Activated B cell treated with CpG ODN at 0.5 μM for 24 hours (primary cell): Measurements from ENCODE around the gene BPTF. TPM values are rescaled to one million over a fixed set of nuclear protein-coding genes. Genes with fewer than 3 reads are reported as not detected.
"Not testable (repeated sequence)": the region's sequence is repeated elsewhere in the genome, so short reads cannot be mapped to it uniquely, and the experiment has no call there.

Experiments used
- ATAC-seq: fragments of 200-7000 bp; cut with Tn5 transposase; one replicate; pipeline ENCODE4 v1.10.0; 2021; ENCODE audit warnings: low read depth, mild to moderate bottlenecking, moderate library complexity
- CTCF ChIA-PET: fragments of 350-600 bp; sonication (Branson Sonifier 250); formaldehyde crosslinking; loops from one replicate; lab custom pipeline; 2021; ENCODE audit warnings: antibody characterized with exemption; lab: Charles Lee
- POLR2A ChIA-PET: fragments of 350-600 bp; sonication (Branson Sonifier 250); formaldehyde crosslinking; loops from one replicate; lab custom pipeline; 2021; ENCODE audit warnings: antibody characterized with exemption; lab: Charles Lee
- DNase-seq: peaks from one replicate; pipeline ENCODE4 v3.0.0; 2022
- H3K27ac Mint-ChIP-seq: one replicate; pipeline ENCODE4 v1.8.0; 2020; ENCODE audit warnings: mixed read lengths
- H3K27me3 Mint-ChIP-seq: one replicate; pipeline ENCODE4 v1.8.0; 2021; ENCODE audit warnings: mixed read lengths
- H3K36me3 Mint-ChIP-seq: one replicate; pipeline ENCODE4 v1.8.0; 2021; ENCODE audit warnings: low read depth, mixed read lengths
- H3K4me1 Mint-ChIP-seq: one replicate; pipeline ENCODE4 v1.8.0; 2021; ENCODE audit warnings: mixed read lengths
- H3K4me3 Mint-ChIP-seq: one replicate; pipeline ENCODE4 v1.8.0; 2020; ENCODE audit warnings: mild to moderate bottlenecking, mixed read lengths
- H3K9me3 Mint-ChIP-seq: one replicate; pipeline ENCODE4 v1.8.0; 2020; ENCODE audit warnings: mixed read lengths
- intact Hi-C: fragments of 100-400 bp; cut with micrococcal nuclease; formaldehyde crosslinking; loops from one replicate; pipeline ENCODE4 v1.15.1; 2024
- total RNA-seq: library from RNA; stranded (reverse); gene quantifications from 2 replicates; pipeline ENCODE4 v1.2.3, GENCODE V29; 2022
- TF ChIP-seq, protein P1 (sequence below): fragments of 200-600 bp; IDR thresholded peaks from one replicate; pipeline ENCODE4 v1.8.0; 2022; ENCODE audit warnings: antibody characterized with exemption, mild to moderate bottlenecking

BPTF gene
- total RNA-seq, 1 donor from 2014 or later = 174 TPM

DNA sequence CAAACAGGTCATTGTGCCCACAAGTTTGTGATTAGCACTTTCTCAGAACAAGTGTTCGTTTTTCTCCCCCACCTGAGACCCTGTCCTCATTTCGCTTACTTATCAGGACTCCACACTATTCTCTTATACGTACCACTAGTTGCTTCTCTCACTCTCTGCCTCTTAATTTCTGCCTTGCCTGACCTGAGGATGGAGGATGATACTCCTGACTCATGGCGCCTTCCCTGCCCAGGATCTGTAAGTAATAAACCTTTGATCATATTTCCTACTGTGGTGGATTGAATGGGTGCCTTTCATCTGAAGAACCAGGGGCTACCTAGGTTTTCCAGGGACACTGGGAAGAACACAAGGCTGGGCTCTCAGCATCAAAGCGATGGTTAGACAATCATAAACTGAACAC, 39.8 kb upstream of the BPTF start:
- POLR2A ChIA-PET = interaction anchor here (0.6 kb wide), 1 partner anchor 62 kb away, joined by 3 read pairs; no protein-coding TSS in a partner anchor
- no peaks in the 10 kb centered on the region for H3K27me3 Mint-ChIP-seq
- no peak for DNase-seq
- H3K4me1 Mint-ChIP-seq = peaks cover 3% of the 10 kb centered on the region
- H3K27ac Mint-ChIP-seq = no peak overlapping the region
- CTCF ChIA-PET = no interaction called here
- no peaks in the 10 kb centered on the region for H3K36me3 Mint-ChIP-seq
- TF ChIP-seq, protein P1, sequence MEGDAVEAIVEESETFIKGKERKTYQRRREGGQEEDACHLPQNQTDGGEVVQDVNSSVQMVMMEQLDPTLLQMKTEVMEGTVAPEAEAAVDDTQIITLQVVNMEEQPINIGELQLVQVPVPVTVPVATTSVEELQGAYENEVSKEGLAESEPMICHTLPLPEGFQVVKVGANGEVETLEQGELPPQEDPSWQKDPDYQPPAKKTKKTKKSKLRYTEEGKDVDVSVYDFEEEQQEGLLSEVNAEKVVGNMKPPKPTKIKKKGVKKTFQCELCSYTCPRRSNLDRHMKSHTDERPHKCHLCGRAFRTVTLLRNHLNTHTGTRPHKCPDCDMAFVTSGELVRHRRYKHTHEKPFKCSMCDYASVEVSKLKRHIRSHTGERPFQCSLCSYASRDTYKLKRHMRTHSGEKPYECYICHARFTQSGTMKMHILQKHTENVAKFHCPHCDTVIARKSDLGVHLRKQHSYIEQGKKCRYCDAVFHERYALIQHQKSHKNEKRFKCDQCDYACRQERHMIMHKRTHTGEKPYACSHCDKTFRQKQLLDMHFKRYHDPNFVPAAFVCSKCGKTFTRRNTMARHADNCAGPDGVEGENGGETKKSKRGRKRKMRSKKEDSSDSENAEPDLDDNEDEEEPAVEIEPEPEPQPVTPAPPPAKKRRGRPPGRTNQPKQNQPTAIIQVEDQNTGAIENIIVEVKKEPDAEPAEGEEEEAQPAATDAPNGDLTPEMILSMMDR = no peak
- intact Hi-C loops = no loop called here
- H3K4me3 Mint-ChIP-seq = no peak overlapping the region
- peaks cover 4% of the 10 kb centered on the region for H3K9me3 Mint-ChIP-seq
- ATAC-seq = no peak

- intact Hi-C loops = loop anchor here (1.0 to 5.0 kb wide), 4 partner anchors 13 to 87 kb away; partner anchors contain the start of gene BPTF
- DNase-seq = peak; percentile 68
- H3K36me3 Mint-ChIP-seq = no peaks in the 10 kb centered on the region
- ChIA-PET POLR2A (interaction anchor here (0.5 to 6.9 kb wide), 9 partner anchors 12 to 127 kb away, joined by 3 to 70 read pairs (median 4); partner anchors contain the start of gene BPTF), CTCF (interaction anchor here (0.6 to 3.1 kb wide), 14 partner anchors 9 to 132 kb away, joined by 3 to 33 read pairs (median 6); partner anchors contain the start of gene BPTF)
- H3K27me3 Mint-ChIP-seq = no peaks in the 10 kb centered on the region
- H3K4me1 Mint-ChIP-seq = peaks cover 17% of the 10 kb centered on the region
- peak overlapping the region; percentile 19 for H3K27ac Mint-ChIP-seq
- TF ChIP-seq, protein P1 = no peak
- peak overlapping the region; percentile 11 for H3K4me3 Mint-ChIP-seq
- peak; percentile 94 for ATAC-seq
- no peaks in the 10 kb centered on the region for H3K9me3 Mint-ChIP-seq
These were observed 24.8 kb upstream of the BPTF start for GRCh38 chr17:67800495-67800928.

- H3K27me3 Mint-ChIP-seq = no peaks in the 10 kb centered on the region
- CTCF ChIA-PET = interaction anchor here (1.1 to 3.1 kb wide), 6 partner anchors 12 to 101 kb away, joined by 3 to 33 read pairs (median 11); partner anchors contain the start of gene BPTF
- TF ChIP-seq, protein P1 = no peak
- no peak overlapping the region for H3K27ac Mint-ChIP-seq
- POLR2A ChIA-PET = interaction anchor here (2.7 to 6.9 kb wide), 3 partner anchors 11 to 23 kb away, joined by 22 to 70 read pairs (median 36); partner anchors contain the start of gene BPTF
- H3K4me3 Mint-ChIP-seq = no peak overlapping the region
- H3K4me1 Mint-ChIP-seq = peaks cover 17% of the 10 kb centered on the region
- DNase-seq = no peak
- ATAC-seq = no peak
- intact Hi-C loops = loop anchor here (2.0 to 5.0 kb wide), 2 partner anchors 61 to 86 kb away; no protein-coding TSS in a partner anchor
- H3K36me3 Mint-ChIP-seq = no peaks in the 10 kb centered on the region
- H3K9me3 Mint-ChIP-seq = no peaks in the 10 kb centered on the region
These were observed 23.6 kb upstream of the BPTF start for GRCh38 chr17:67801626-67802175.

DNA sequence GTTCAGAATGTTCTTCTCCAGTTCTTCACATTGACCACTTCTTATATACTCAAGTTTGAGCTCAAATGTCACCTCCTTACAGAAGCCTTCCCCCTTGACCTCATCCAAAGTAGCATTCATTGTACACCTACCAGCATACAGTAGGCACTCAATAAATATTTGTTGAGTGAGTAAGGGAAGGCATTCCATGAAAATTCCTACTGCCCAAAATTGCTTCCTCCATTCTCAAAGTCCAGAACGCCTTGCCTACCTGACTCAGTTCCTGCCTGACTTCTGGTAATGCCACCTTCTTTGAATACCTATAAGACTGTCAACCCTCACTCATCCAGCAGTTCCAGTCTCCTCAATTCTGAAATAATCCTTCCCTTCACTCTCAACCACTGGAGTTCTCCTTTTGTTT, 14.8 kb upstream of the BPTF start:
- POLR2A ChIA-PET = interaction anchor here (1.1 to 2.2 kb wide), 3 partner anchors 8 to 14 kb away, joined by 4 to 20 read pairs (median 13); partner anchors contain the start of gene BPTF
- CTCF ChIA-PET = interaction anchor here (1.7 kb wide), 1 partner anchor 10 kb away, joined by 11 read pairs; no protein-coding TSS in a partner anchor

DNA sequence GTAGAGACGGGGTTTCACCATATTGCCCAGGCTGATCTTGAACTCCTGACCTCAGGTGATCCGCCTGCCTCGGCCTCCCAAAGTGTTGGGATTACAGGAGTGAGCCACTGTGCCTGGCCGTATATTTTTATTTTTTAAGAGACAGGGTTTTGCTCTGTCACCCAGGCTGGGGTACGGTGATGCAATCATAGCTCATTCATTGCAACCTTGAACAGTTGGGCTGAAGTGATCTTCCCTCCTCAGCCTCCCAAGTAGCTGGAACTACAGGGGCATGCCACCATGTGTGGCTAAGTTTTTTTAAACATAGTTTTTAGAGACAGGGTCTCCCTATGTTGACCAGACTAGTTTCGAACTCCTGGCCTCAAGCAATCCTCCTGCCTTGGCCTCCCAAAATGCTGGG, 12.9 kb upstream of the BPTF start:
- ChIA-PET CTCF (interaction anchor here (1.7 to 4.2 kb wide), 3 partner anchors 9 to 12 kb away, joined by 6 to 24 read pairs (median 21); partner anchors contain the start of gene BPTF), POLR2A (interaction anchor here (0.5 to 6.9 kb wide), 7 partner anchors 11 to 1303 kb away, joined by 3 to 112 read pairs (median 3); partner anchors contain the start of genes BPTF and NOL11)
- H3K27ac Mint-ChIP-seq = peak overlapping the region; percentile 97
- intact Hi-C loops = loop anchor here (10.0 kb wide), 2 partner anchors 238 to 392 kb away; no protein-coding TSS in a partner anchor
- not testable (repeated sequence) for H3K9me3 Mint-ChIP-seq, ATAC-seq, H3K27me3 Mint-ChIP-seq, DNase-seq, H3K36me3 Mint-ChIP-seq
- H3K4me1 Mint-ChIP-seq = peaks cover 62% of the 10 kb centered on the region
- peak overlapping the region; percentile 77 for H3K4me3 Mint-ChIP-seq

More for the DNA sequence above, 14.8 kb upstream of the BPTF start:
- Mint-ChIP-seq H3K4me1 (peaks cover 46% of the 10 kb centered on the region), H3K36me3 (no peaks in the 10 kb centered on the region), H3K9me3 (no peaks in the 10 kb centered on the region), H3K27ac (peak overlapping the region; percentile 1), H3K4me3 (no peak overlapping the region), H3K27me3 (no peaks in the 10 kb centered on the region)
- intact Hi-C loops = loop anchor here (10.0 kb wide), 2 partner anchors 236 to 394 kb away; no protein-coding TSS in a partner anchor
- DNase-seq (no peak), ATAC-seq (no peak)
- TF ChIP-seq, protein P1 = no peak
